HCT116 (cell line): ENCODE measurements around the gene ACBD3. TPM values are rescaled to one million over a fixed set of nuclear protein-coding genes. Genes with fewer than 3 reads are reported as not detected.

Experiments
- ATAC-seq: fragments of 200-7000 bp; cut with Tn5 transposase; 2 replicates; pipeline ENCODE4 v1.9.1; 2020; ENCODE audit warnings: mild to moderate bottlenecking, moderate library complexity
- BruUV-seq: library from RNA; stranded (reverse); fragments of 400-500 nt; replicated peaks from 2 replicates; lab custom pipeline; 2021; lab: Mats Ljungman, UMichigan
- CTCF ChIA-PET: fragments of 300-600 bp; sonication (Branson Sonifier 250); formaldehyde crosslinking; loops from one replicate; lab custom pipeline; 2021; ENCODE audit warnings: antibody characterized with exemption; lab: Charles Lee
- POLR2A ChIA-PET: fragments of 300-600, 350-600 bp; sonication (Branson Sonifier 250); formaldehyde crosslinking; loops from one replicate; lab custom pipeline; 2021; ENCODE audit warnings: antibody characterized with exemption; lab: Charles Lee
- RAD21 ChIA-PET, 2 experiments: fragments of 300-600 bp; sonication (Branson Sonifier 250); formaldehyde crosslinking; loops; one replicate each; lab custom pipeline; 2023; ENCODE audit warnings: low total read pairs in 2 of 2; ENCODE audit not compliant: uncharacterized antibody in 2 of 2, unreplicated experiment in 2 of 2, low non-redundant PET in 1 of 2; lab: Charles Lee
- DNase-seq: peaks from one replicate; pipeline ENCODE4 v3.0.0-alpha.2; 2010; ENCODE audit warnings: low read depth, low spot score
- H2AFZ ChIP-seq: fragments of 200-600 bp; shearing (Covaris generic), sonication (generic); 2 replicates; pipeline ENCODE4 v1.6.1; 2017; ENCODE audit warnings: low read depth, mixed run types, mixed read lengths, antibody characterized with exemption, low read length; ENCODE audit not compliant: poor library complexity, severe bottlenecking
- H3K27ac ChIP-seq: 2 replicates; pipeline ENCODE4 v1.5.1; 2012; ENCODE audit warnings: low read depth, low read length
- H3K27me3 ChIP-seq: fragments of 200-600 bp; sonication (generic); 2 replicates; pipeline ENCODE4 v1.6.1; 2016; ENCODE audit warnings: mixed run types, low read length, mixed read lengths; ENCODE audit not compliant: insufficient read depth
- H3K36me3 ChIP-seq, 2 experiments: fragments of 200-500 bp in 1 of 2; fragments of 200-600 bp in 1 of 2; sonication (Bioruptor generic) in 1 of 2; sonication (generic) in 1 of 2; 2 replicates each; pipeline versions ENCODE4 v1.5.1 to v1.6.1; 2014 to 2016; ENCODE audit warnings: low read length in 2 of 2, inconsistent platforms in 1 of 2, mixed read lengths in 1 of 2, mixed run types in 1 of 2; ENCODE audit not compliant: insufficient read depth in 2 of 2, control insufficient read depth in 1 of 2
- H3K4me1 ChIP-seq, 2 experiments: fragments of 200-600 bp in 1 of 2; sonication (generic) in 1 of 2; 2 replicates each; pipeline versions ENCODE4 v1.5.1 to v1.6.1; 2012 to 2017; ENCODE audit warnings: low read length in 2 of 2, inconsistent platforms in 1 of 2, mild to moderate bottlenecking in 1 of 2, mixed read lengths in 1 of 2, mixed run types in 1 of 2, moderate library complexity in 1 of 2; ENCODE audit not compliant: insufficient read depth in 2 of 2, control insufficient read depth in 1 of 2
- H3K4me2 ChIP-seq: fragments of 200-600 bp; sonication (generic); 2 replicates; pipeline ENCODE4 v1.6.1; 2017; ENCODE audit warnings: mixed run types, low read length, mixed read lengths
- H3K4me3 ChIP-seq, 2 experiments: fragments of 200-600 bp in 1 of 2; sonication (generic) in 1 of 2; replicated peaks in 1 of 2; 2 replicates each; pipeline ENCODE4 v1.5.1; 2011 to 2016; ENCODE audit warnings: low read length in 2 of 2, control low read depth in 1 of 2, low read depth in 1 of 2, mild to moderate bottlenecking in 1 of 2, mixed read lengths in 1 of 2, mixed run types in 1 of 2
- H3K79me2 ChIP-seq: fragments of 200-600 bp; sonication (generic); 2 replicates; pipeline ENCODE4 v1.6.1; 2017; ENCODE audit warnings: mild to moderate bottlenecking, mixed run types, low read length, moderate library complexity, mixed read lengths; ENCODE audit not compliant: insufficient read depth
- H3K9ac ChIP-seq: fragments of 200-600 bp; sonication (generic); 2 replicates; pipeline ENCODE4 v1.6.1; 2016; ENCODE audit warnings: low read length, mixed read lengths
- H3K9me2 ChIP-seq: fragments of 200-600 bp; sonication (generic), shearing (Covaris generic); 2 replicates; pipeline ENCODE4 v1.6.1; 2017; ENCODE audit warnings: mixed run types, mild to moderate bottlenecking, moderate library complexity; ENCODE audit not compliant: insufficient read depth
- H3K9me3 ChIP-seq, 2 experiments: fragments of 200-500 bp in 1 of 2; fragments of 200-600 bp in 1 of 2; sonication (Bioruptor generic) in 1 of 2; sonication (generic) in 1 of 2; 2 replicates each; pipeline ENCODE4 v1.6.1; 2014 to 2017; ENCODE audit warnings: low read length in 2 of 2, mixed read lengths in 2 of 2, inconsistent platforms in 1 of 2, low read depth in 1 of 2, mild to moderate bottlenecking in 1 of 2, mixed run types in 1 of 2, moderate library complexity in 1 of 2; ENCODE audit not compliant: control insufficient read depth in 1 of 2, insufficient read depth in 1 of 2
- H4K20me1 ChIP-seq: fragments of 200-600 bp; sonication (generic), shearing (Covaris generic); 2 replicates; pipeline ENCODE4 v1.6.1; 2017; ENCODE audit warnings: mixed run types, mild to moderate bottlenecking, moderate library complexity; ENCODE audit not compliant: insufficient read depth
- CBX3 ChIP-seq: IDR thresholded peaks from 2 replicates; pipeline ENCODE4 v1.6.1; 2012; ENCODE audit warnings: low read depth
- CEBPB ChIP-seq: IDR thresholded peaks from 2 replicates; pipeline ENCODE4 v1.6.1; 2012; ENCODE audit warnings: low read depth
- FOSL1 ChIP-seq: IDR thresholded peaks from 2 replicates; pipeline ENCODE4 v1.6.1; 2012; ENCODE audit warnings: low read depth
- JUND ChIP-seq: IDR thresholded peaks from 2 replicates; pipeline ENCODE4 v1.6.1; 2012
- POLR2AphosphoS5 ChIP-seq: IDR thresholded peaks from 2 replicates; pipeline ENCODE4 v1.6.1; 2011; ENCODE audit warnings: mild to moderate bottlenecking, low read depth, low read length, moderate library complexity
- SIN3A ChIP-seq: IDR thresholded peaks from 2 replicates; pipeline ENCODE4 v1.6.1; 2012; ENCODE audit warnings: low read depth
- SP1 ChIP-seq: IDR thresholded peaks from 2 replicates; pipeline ENCODE4 v1.6.1; 2012; ENCODE audit warnings: low read depth
- SRF ChIP-seq: IDR thresholded peaks from 2 replicates; pipeline ENCODE4 v1.6.1; 2012; ENCODE audit warnings: low read depth
- ZBTB33 ChIP-seq: IDR thresholded peaks from 2 replicates; pipeline ENCODE4 v1.6.1; 2011; ENCODE audit warnings: mild to moderate bottlenecking, low read length, moderate library complexity; ENCODE audit not compliant: insufficient replicate concordance; ENCODE audit errors: extremely low read depth
- ZFX ChIP-seq: fragments of 450-650 bp; IDR thresholded peaks from 2 replicates; pipeline ENCODE4 v1.6.1; 2017
- intact Hi-C: fragments of 100-400 bp; cut with micrococcal nuclease; formaldehyde crosslinking; loops from 2 replicates; pipeline ENCODE4 v1.10.0; 2022
- total RNA-seq: library from RNA; stranded (reverse); gene quantifications from one replicate; pipeline ENCODE4 v1.2.1, GENCODE V29; 2021; ENCODE audit not compliant: unreplicated experiment
- TF ChIP-seq, protein P1 (sequence below): IDR thresholded peaks from 2 replicates; pipeline ENCODE4 v1.6.1; 2012
- TF ChIP-seq, protein P2 (sequence below): IDR thresholded peaks from 2 replicates; pipeline ENCODE4 v1.6.1; 2012; ENCODE audit warnings: low read depth

The ACBD3 gene
- total RNA-seq, 1 experiment from 2014 or later = 29.6 TPM

GRCh38 chr1:226119169-226119568, 67.4 kb downstream of the ACBD3 start:
- TF ChIP-seq FOSL1 = no peak
- no peak for TF ChIP-seq CEBPB
- TF ChIP-seq SP1 = no peak
- TF ChIP-seq, protein P1, sequence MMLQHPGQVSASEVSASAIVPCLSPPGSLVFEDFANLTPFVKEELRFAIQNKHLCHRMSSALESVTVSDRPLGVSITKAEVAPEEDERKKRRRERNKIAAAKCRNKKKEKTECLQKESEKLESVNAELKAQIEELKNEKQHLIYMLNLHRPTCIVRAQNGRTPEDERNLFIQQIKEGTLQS = no peak
- no peak for TF ChIP-seq POLR2AphosphoS5
- POLR2A ChIA-PET = no interaction called here
- Histone ChIP-seq H3K36me3 (no peaks in the 10 kb centered on the region), H3K4me3 (no peak overlapping the region), H3K9ac (no peak overlapping the region), H3K4me1 (peaks cover 15 to 26% of the 10 kb centered on the region in 2 experiments), H3K4me2 (no peak overlapping the region), H4K20me1 (no peaks in the 10 kb centered on the region), H3K27me3 (no peaks in the 10 kb centered on the region), H3K27ac (no peak overlapping the region), H3K9me2 (no peaks in the 10 kb centered on the region), H2AFZ (no peak overlapping the region), H3K79me2 (no peaks in the 10 kb centered on the region), H3K9me3 (no peaks in the 10 kb centered on the region)
- intact Hi-C loops = no loop called here
- no TSS peak for BruUV-seq
- no peak for DNase-seq
- no peak for ATAC-seq
- CTCF ChIA-PET = interaction anchor here (3.1 kb wide), 1 partner anchor 54 kb away, joined by 21 read pairs; no protein-coding TSS in a partner anchor
- RAD21 ChIA-PET = no interaction called here

- H3K4me2 ChIP-seq = no peak overlapping the region
- no peaks in the 10 kb centered on the region for H3K36me3 ChIP-seq
- no peaks in the 10 kb centered on the region for H3K79me2 ChIP-seq
- no peak for TF ChIP-seq SIN3A
- TF ChIP-seq POLR2AphosphoS5 = no peak
- TF ChIP-seq FOSL1 = no peak
- TF ChIP-seq JUND = no peak
- TF ChIP-seq, protein P2, sequence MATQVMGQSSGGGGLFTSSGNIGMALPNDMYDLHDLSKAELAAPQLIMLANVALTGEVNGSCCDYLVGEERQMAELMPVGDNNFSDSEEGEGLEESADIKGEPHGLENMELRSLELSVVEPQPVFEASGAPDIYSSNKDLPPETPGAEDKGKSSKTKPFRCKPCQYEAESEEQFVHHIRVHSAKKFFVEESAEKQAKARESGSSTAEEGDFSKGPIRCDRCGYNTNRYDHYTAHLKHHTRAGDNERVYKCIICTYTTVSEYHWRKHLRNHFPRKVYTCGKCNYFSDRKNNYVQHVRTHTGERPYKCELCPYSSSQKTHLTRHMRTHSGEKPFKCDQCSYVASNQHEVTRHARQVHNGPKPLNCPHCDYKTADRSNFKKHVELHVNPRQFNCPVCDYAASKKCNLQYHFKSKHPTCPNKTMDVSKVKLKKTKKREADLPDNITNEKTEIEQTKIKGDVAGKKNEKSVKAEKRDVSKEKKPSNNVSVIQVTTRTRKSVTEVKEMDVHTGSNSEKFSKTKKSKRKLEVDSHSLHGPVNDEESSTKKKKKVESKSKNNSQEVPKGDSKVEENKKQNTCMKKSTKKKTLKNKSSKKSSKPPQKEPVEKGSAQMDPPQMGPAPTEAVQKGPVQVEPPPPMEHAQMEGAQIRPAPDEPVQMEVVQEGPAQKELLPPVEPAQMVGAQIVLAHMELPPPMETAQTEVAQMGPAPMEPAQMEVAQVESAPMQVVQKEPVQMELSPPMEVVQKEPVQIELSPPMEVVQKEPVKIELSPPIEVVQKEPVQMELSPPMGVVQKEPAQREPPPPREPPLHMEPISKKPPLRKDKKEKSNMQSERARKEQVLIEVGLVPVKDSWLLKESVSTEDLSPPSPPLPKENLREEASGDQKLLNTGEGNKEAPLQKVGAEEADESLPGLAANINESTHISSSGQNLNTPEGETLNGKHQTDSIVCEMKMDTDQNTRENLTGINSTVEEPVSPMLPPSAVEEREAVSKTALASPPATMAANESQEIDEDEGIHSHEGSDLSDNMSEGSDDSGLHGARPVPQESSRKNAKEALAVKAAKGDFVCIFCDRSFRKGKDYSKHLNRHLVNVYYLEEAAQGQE = no peak
- no peak for TF ChIP-seq ZBTB33
- TF ChIP-seq ZFX = no peak
- no peak for TF ChIP-seq CBX3
- TF ChIP-seq SRF = no peak
- CTCF ChIA-PET = interaction anchor here (1.2 to 3.1 kb wide), 2 partner anchors 54 kb away, joined by 4 to 21 read pairs; no protein-coding TSS in a partner anchor
- no peak overlapping the region for H3K27ac ChIP-seq
- intact Hi-C loops = no loop called here
- H3K9ac ChIP-seq = no peak overlapping the region
- no TSS peak for BruUV-seq
- no peaks in the 10 kb centered on the region for H3K9me3 ChIP-seq
- no peaks in the 10 kb centered on the region for H4K20me1 ChIP-seq
- POLR2A ChIA-PET = no interaction called here
- RAD21 ChIA-PET = no interaction called here
- H2AFZ ChIP-seq = no peak overlapping the region
- H3K9me2 ChIP-seq = no peaks in the 10 kb centered on the region
- H3K4me3 ChIP-seq = no peak overlapping the region
- no peaks in the 10 kb centered on the region for H3K27me3 ChIP-seq
- ATAC-seq (no peak), DNase-seq (no peak)
- peaks cover 7 to 18% of the 10 kb centered on the region in 2 experiments for H3K4me1 ChIP-seq
Measured at GRCh38 chr1:226118357-226118756, 68.2 kb downstream of the ACBD3 start.
